Keratinocyte (primary cell): ENCODE results near the gene SRP54. TPM values are rescaled to one million over a fixed set of nuclear protein-coding genes. Genes with fewer than 3 reads are reported as not detected.

Experiments used
- DNase-seq: peaks from one replicate; pipeline ENCODE4 v3.0.0-alpha.2; 2011; ENCODE audit warnings: low read depth, missing footprints, low spot score
- FAIRE-seq: peaks from 2 replicates; lab custom pipeline; 2011; peaks lifted over from hg19 to GRCh38; lab: Jason Lieb, UNC
- H2AFZ ChIP-seq: 2 replicates; pipeline ENCODE4 v1.6.0; 2012; ENCODE audit warnings: low read length, control low read depth, inconsistent platforms; ENCODE audit not compliant: control insufficient read depth
- H3K27ac ChIP-seq: 2 replicates; pipeline ENCODE4 v1.5.1; 2011; ENCODE audit warnings: low read length; ENCODE audit not compliant: control insufficient read depth, insufficient read depth
- H3K27me3 ChIP-seq: 3 replicates; pipeline ENCODE4 v1.6.0; 2011; ENCODE audit warnings: low read length; ENCODE audit not compliant: control insufficient read depth, insufficient read depth; ENCODE audit errors: extremely low read depth
- H3K36me3 ChIP-seq, 2 experiments: 2 replicates in 1 of 2; 3 replicates in 1 of 2; pipeline ENCODE4 v1.5.1; 2011; ENCODE audit warnings: low read length in 2 of 2, mild to moderate bottlenecking in 1 of 2; ENCODE audit not compliant: control insufficient read depth in 2 of 2, insufficient read depth in 2 of 2; ENCODE audit errors: extremely low read depth in 1 of 2
- H3K4me1 ChIP-seq: 3 replicates; pipeline ENCODE4 v1.5.1; 2011; ENCODE audit warnings: low read length; ENCODE audit not compliant: control insufficient read depth, insufficient read depth; ENCODE audit errors: extremely low read depth
- H3K4me2 ChIP-seq: 3 replicates; pipeline ENCODE4 v1.6.0; 2011; ENCODE audit warnings: low read depth, low read length; ENCODE audit not compliant: control insufficient read depth, insufficient read depth; ENCODE audit errors: extremely low read depth
- H3K4me3 ChIP-seq, 3 experiments: fragments of 200-600 bp in 1 of 3; sonication (generic) in 1 of 3; 2 replicates in 2 of 3; 3 replicates in 1 of 3; pipeline ENCODE4 v1.5.1; 2011 to 2016; ENCODE audit warnings: low read length in 3 of 3, mild to moderate bottlenecking in 3 of 3, control low read depth in 2 of 3, inconsistent platforms in 1 of 3, low read depth in 1 of 3, mixed read lengths in 1 of 3, mixed run types in 1 of 3, moderate library complexity in 1 of 3; ENCODE audit not compliant: control insufficient read depth in 2 of 3, insufficient read depth in 2 of 3; ENCODE audit errors: extremely low read depth in 1 of 3
- H3K79me2 ChIP-seq: 2 replicates; pipeline ENCODE4 v1.6.0; 2012; ENCODE audit warnings: low read length; ENCODE audit not compliant: control insufficient read depth, insufficient read depth
- H3K9ac ChIP-seq: 3 replicates; pipeline ENCODE4 v1.6.0; 2011; ENCODE audit warnings: low read length; ENCODE audit not compliant: control insufficient read depth, insufficient read depth; ENCODE audit errors: extremely low read depth
- H3K9me1 ChIP-seq: 3 replicates; pipeline ENCODE4 v1.6.0; 2011; ENCODE audit warnings: low read length; ENCODE audit not compliant: control insufficient read depth, insufficient read depth; ENCODE audit errors: extremely low read depth
- H3K9me3 ChIP-seq: 2 replicates; pipeline ENCODE4 v1.5.1; 2012; ENCODE audit warnings: low read depth, low read length; ENCODE audit not compliant: control insufficient read depth
- H4K20me1 ChIP-seq: 3 replicates; pipeline ENCODE4 v1.6.0; 2011; ENCODE audit warnings: low read length; ENCODE audit not compliant: control insufficient read depth, insufficient read depth; ENCODE audit errors: extremely low read depth
- CTCF ChIP-seq, 3 experiments: IDR thresholded peaks in 1 of 3; conservative IDR thresholded peaks in 1 of 3; optimal IDR thresholded peaks in 1 of 3; 2 replicates in 2 of 3; 3 replicates in 1 of 3; pipeline versions ENCODE3 to v1.5.1; 2011; ENCODE audit warnings: low read length in 3 of 3, mild to moderate bottlenecking in 3 of 3, moderate library complexity in 2 of 3, control low read depth in 1 of 3, inconsistent platforms in 1 of 3; ENCODE audit not compliant: insufficient read depth in 2 of 3; ENCODE audit errors: extremely low read depth in 1 of 3
- EZH2 ChIP-seq: IDR thresholded peaks from one replicate; pipeline ENCODE4 v1.6.1; 2012; ENCODE audit warnings: inconsistent platforms, mild to moderate bottlenecking, low read length, moderate library complexity
- dilution Hi-C: fragments of 300-500 bp; cut with MboI; formaldehyde crosslinking; loops from one replicate; pipeline ENCODE4 v1.7.0; 2020; ENCODE audit warnings: low sequenced_read_pairs; ENCODE audit not compliant: extremely low pct_ligation_motif_present
- polyA plus RNA-seq, 5 experiments: library from polyadenylated mRNA; depleted of rRNA in 3 of 5; stranded (reverse) in 3 of 5; stranded (forward) in 1 of 5; unstranded in 1 of 5; fragments of >200 nt; gene quantifications; 1 replicate in 1 of 5; 2 replicates in 3 of 5; 3 replicates in 1 of 5; pipeline versions ENCODE4 v1.2.1 to v1.2.3, GENCODE V29; 2011 to 2012; ENCODE audit warnings: missing spikeins in 2 of 5, low read depth in 1 of 5, low replicate concordance in 1 of 5

The SRP54 gene
- polyA plus RNA-seq, 1 donor (not counting 4 experiments of a cell fraction or from before 2014, with no cell fraction given) = 41.6 TPM

GRCh38 chr14:35044939-35045797, 62.4 kb downstream of the SRP54 start:
- Histone ChIP-seq H3K79me2 (peaks cover 27% of the 10 kb centered on the region), H3K4me1 (peaks cover 13% of the 10 kb centered on the region), H3K9me3 (no peaks in the 10 kb centered on the region), H3K4me2 (peak overlapping the region; percentile 98), H4K20me1 (no peaks in the 10 kb centered on the region), H3K27ac (peak overlapping the region; percentile 99), H3K27me3 (no peaks in the 10 kb centered on the region), H2AFZ (peak overlapping the region; percentile 86), H3K36me3 (peaks cover 0 to 3% of the 10 kb centered on the region in 2 experiments), H3K4me3 (peak overlapping the region; percentile 74 to 97 (median 95)), H3K9ac (peak overlapping the region; percentile 88), H3K9me1 (no peaks in the 10 kb centered on the region)
- dilution Hi-C loops = no loop called here
- TF ChIP-seq CTCF (optimal IDR thresholded peaks at IDR 0.05 in 1 of 3, IDR thresholded peaks at IDR 0.05 in 1 of 3, conservative IDR thresholded peaks at IDR 0.05 in 1 of 3; ENCODE audit: extremely low read depth in 1 of 3, insufficient read depth in 2 of 3, low read length in 3 of 3) (no peak), EZH2 (no peak)
- FAIRE-seq (no peak), DNase-seq (no peak)

GRCh38 chr14:35045798-35046047, 62.9 kb downstream of the SRP54 start:
- Histone ChIP-seq H3K27ac (peak overlapping the region; percentile 99), H3K79me2 (peaks cover 30% of the 10 kb centered on the region), H3K9me1 (no peaks in the 10 kb centered on the region), H4K20me1 (no peaks in the 10 kb centered on the region), H3K9ac (peak overlapping the region; percentile 88), H3K36me3 (peaks cover 0 to 3% of the 10 kb centered on the region in 2 experiments), H3K9me3 (no peaks in the 10 kb centered on the region), H2AFZ (peak overlapping the region; percentile 86), H3K4me3 (peak overlapping the region; percentile 74 to 97 (median 95)), H3K4me1 (peaks cover 13% of the 10 kb centered on the region), H3K4me2 (peak overlapping the region; percentile 98), H3K27me3 (no peaks in the 10 kb centered on the region)
- TF ChIP-seq EZH2 = no peak
- no peak for TF ChIP-seq CTCF (optimal IDR thresholded peaks at IDR 0.05 in 1 of 3, IDR thresholded peaks at IDR 0.05 in 1 of 3, conservative IDR thresholded peaks at IDR 0.05 in 1 of 3; ENCODE audit: extremely low read depth in 1 of 3, insufficient read depth in 2 of 3, low read length in 3 of 3)
- no peak for DNase-seq
- dilution Hi-C loops = no loop called here
- no peak for FAIRE-seq
